Astrocyte (in vitro differentiated cells and primary cell): Measurements from ENCODE around the gene CH25H. TPM values are rescaled to one million over a fixed set of nuclear protein-coding genes. Genes with fewer than 3 reads are reported as not detected.

Source experiments
- DNase-seq: peaks from one replicate; pipeline ENCODE4 v3.0.0-alpha.2; 2010; ENCODE audit warnings: low read depth
- FAIRE-seq: peaks from 2 replicates; lab custom pipeline; 2011; peaks lifted over from hg19 to GRCh38; lab: Jason Lieb, UNC
- H2AFZ ChIP-seq: 2 replicates; pipeline ENCODE4 v1.6.0; 2012; ENCODE audit warnings: low read depth, low read length, inconsistent platforms
- H3K27ac ChIP-seq: 2 replicates; pipeline ENCODE4 v1.5.1; 2011; ENCODE audit warnings: low read depth, low read length, inconsistent platforms
- H3K27me3 ChIP-seq: 2 replicates; pipeline ENCODE4 v1.6.0; 2011; ENCODE audit warnings: low read length, inconsistent platforms; ENCODE audit not compliant: insufficient read depth
- H3K36me3 ChIP-seq: 2 replicates; pipeline ENCODE4 v1.5.1; 2011; ENCODE audit warnings: low read length, inconsistent platforms; ENCODE audit not compliant: insufficient read depth
- H3K4me1 ChIP-seq: 2 replicates; pipeline ENCODE4 v1.5.1; 2011; ENCODE audit warnings: low read length, inconsistent platforms; ENCODE audit not compliant: insufficient read depth
- H3K4me2 ChIP-seq: 2 replicates; pipeline ENCODE4 v1.6.0; 2012; ENCODE audit warnings: low read length, inconsistent platforms
- H3K4me3 ChIP-seq: 2 replicates; pipeline ENCODE4 v1.5.1; 2011; ENCODE audit warnings: low read depth, mild to moderate bottlenecking, low read length, inconsistent platforms; ENCODE audit not compliant: insufficient read depth
- H3K79me2 ChIP-seq: 2 replicates; pipeline ENCODE4 v1.6.0; 2012; ENCODE audit warnings: mild to moderate bottlenecking, low read length, inconsistent platforms; ENCODE audit not compliant: insufficient read depth
- H3K9ac ChIP-seq: 2 replicates; pipeline ENCODE4 v1.6.0; 2012; ENCODE audit warnings: mild to moderate bottlenecking, low read length, inconsistent platforms
- H3K9me3 ChIP-seq: 2 replicates; pipeline ENCODE4 v1.5.1; 2012; ENCODE audit warnings: low read depth, mild to moderate bottlenecking, low read length, inconsistent platforms; ENCODE audit not compliant: insufficient read depth
- H4K20me1 ChIP-seq: 2 replicates; pipeline ENCODE4 v1.6.0; 2012; ENCODE audit warnings: low read length, inconsistent platforms; ENCODE audit not compliant: insufficient read depth
- H3K27ac Mint-ChIP-seq: one replicate; pipeline ENCODE4 v1.8.0; 2021; ENCODE audit warnings: mild to moderate bottlenecking, mixed read lengths; ENCODE audit not compliant: unreplicated experiment
- H3K27me3 Mint-ChIP-seq: one replicate; pipeline ENCODE4 v1.8.0; 2021; ENCODE audit warnings: low read depth, mixed read lengths; ENCODE audit not compliant: unreplicated experiment
- H3K36me3 Mint-ChIP-seq: one replicate; pipeline ENCODE4 v1.8.0; 2021; ENCODE audit warnings: low read depth, mixed read lengths; ENCODE audit not compliant: unreplicated experiment
- H3K4me1 Mint-ChIP-seq: one replicate; pipeline ENCODE4 v1.8.0; 2021; ENCODE audit warnings: low read depth, mixed read lengths; ENCODE audit not compliant: unreplicated experiment
- H3K4me3 Mint-ChIP-seq: one replicate; pipeline ENCODE4 v1.8.0; 2021; ENCODE audit warnings: mild to moderate bottlenecking, moderate library complexity, mixed read lengths; ENCODE audit not compliant: unreplicated experiment
- H3K9me3 Mint-ChIP-seq: one replicate; pipeline ENCODE4 v1.8.0; 2021; ENCODE audit warnings: mild to moderate bottlenecking, mixed read lengths; ENCODE audit not compliant: unreplicated experiment
- CTCF ChIP-seq: IDR thresholded peaks from 2 replicates; pipeline ENCODE4 v1.5.1; 2011; ENCODE audit warnings: low read depth, mild to moderate bottlenecking, inconsistent platforms, low read length, moderate library complexity; ENCODE audit not compliant: insufficient read depth
- EZH2 ChIP-seq: IDR thresholded peaks from 2 replicates; pipeline ENCODE4 v1.6.1; 2012; ENCODE audit warnings: mild to moderate bottlenecking, low read length, inconsistent platforms; ENCODE audit not compliant: insufficient read depth
- total RNA-seq: library from RNA; stranded (reverse); gene quantifications from 2 replicates; pipeline ENCODE4 v1.2.1, GENCODE V29; 2021

The CH25H gene
- total RNA-seq, 1 donor from 2014 or later: 0.34 TPM

GRCh38 chr10:89158446-89158845, 48.7 kb downstream of the CH25H start:
- Histone ChIP-seq H2AFZ (no peak overlapping the region), H3K4me1 (no peaks in the 10 kb centered on the region), H3K36me3 (no peaks in the 10 kb centered on the region), H3K4me3 (no peak overlapping the region), H3K9me3 (no peaks in the 10 kb centered on the region), H3K79me2 (no peaks in the 10 kb centered on the region), H3K9ac (no peak overlapping the region), H3K4me2 (no peak overlapping the region), H3K27me3 (peaks cover under 1% of the 10 kb centered on the region), H4K20me1 (no peaks in the 10 kb centered on the region), H3K27ac (no peak overlapping the region)
- FAIRE-seq: peak; percentile 64
- peaks cover 7% of the 10 kb centered on the region for H3K4me1 Mint-ChIP-seq
- no peak overlapping the region for H3K4me3 Mint-ChIP-seq
- H3K27ac Mint-ChIP-seq: no peak overlapping the region
- peak; percentile 93 for DNase-seq
- TF ChIP-seq CTCF (no peak), EZH2 (no peak)
- no peaks in the 10 kb centered on the region for H3K36me3 Mint-ChIP-seq
- H3K9me3 Mint-ChIP-seq: no peaks in the 10 kb centered on the region
- H3K27me3 Mint-ChIP-seq: peaks cover 3% of the 10 kb centered on the region

DNA sequence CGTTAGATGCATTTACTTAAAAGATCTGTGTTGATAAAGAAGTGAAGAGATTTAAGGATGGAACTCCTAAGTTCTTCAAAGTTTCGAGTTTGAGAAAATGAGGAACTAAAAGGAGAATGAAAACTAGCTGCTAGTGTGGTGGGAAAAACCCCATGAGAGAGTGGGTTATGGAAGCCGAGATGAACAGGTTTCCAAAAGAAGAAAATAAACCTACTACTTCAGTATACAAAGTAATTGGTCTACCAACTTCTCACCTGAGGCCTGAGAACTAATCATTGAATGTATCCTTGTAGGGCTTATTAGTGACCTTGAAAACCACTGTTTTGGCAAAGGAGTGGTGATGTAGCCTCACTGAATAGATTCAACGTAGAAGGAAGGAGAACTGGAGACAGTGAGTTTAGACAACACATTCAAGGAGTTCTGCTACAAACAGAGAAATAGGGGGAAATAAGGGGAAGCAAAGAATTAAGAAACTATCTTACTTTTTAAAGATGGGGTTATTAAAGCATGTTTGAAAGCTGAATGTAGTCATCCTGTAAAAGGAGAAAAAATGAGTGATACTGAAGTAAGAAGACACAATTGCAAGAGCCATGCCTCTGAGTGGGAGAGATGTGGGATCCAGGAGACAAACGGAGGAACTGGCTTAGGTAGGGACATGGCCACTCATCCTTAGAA, 50.8 kb downstream of the CH25H start:
- no peak overlapping the region for H3K27ac Mint-ChIP-seq
- H3K4me3 Mint-ChIP-seq: no peak overlapping the region
- DNase-seq: no peak
- Histone ChIP-seq H3K4me2 (no peak overlapping the region), H2AFZ (no peak overlapping the region), H3K27me3 (no peaks in the 10 kb centered on the region), H3K79me2 (no peaks in the 10 kb centered on the region), H4K20me1 (no peaks in the 10 kb centered on the region), H3K27ac (no peak overlapping the region), H3K36me3 (no peaks in the 10 kb centered on the region), H3K9me3 (no peaks in the 10 kb centered on the region), H3K4me1 (peaks cover 5% of the 10 kb centered on the region), H3K4me3 (no peak overlapping the region), H3K9ac (no peak overlapping the region)
- H3K36me3 Mint-ChIP-seq: no peaks in the 10 kb centered on the region
- no peaks in the 10 kb centered on the region for H3K9me3 Mint-ChIP-seq
- H3K4me1 Mint-ChIP-seq: peaks cover 7% of the 10 kb centered on the region
- TF ChIP-seq EZH2 (no peak), CTCF (no peak)
- FAIRE-seq: no peak
- H3K27me3 Mint-ChIP-seq: peaks cover 3% of the 10 kb centered on the region

Other genes with a start within 250 kb of the CH25H start
- 32.3 and 32.6 TPM in 2 replicates for gene FAS, start 216.5 kb downstream of the CH25H start, total RNA-seq
- gene LIPA, start 44.5 kb upstream of the CH25H start, total RNA-seq: 70.1 and 70.2 TPM in 2 replicates
- 36.0 and 42.0 TPM in 2 replicates for gene IFIT2, start 94.7 kb upstream of the CH25H start, total RNA-seq
- 171 and 193 TPM in 2 replicates for gene IFIT3, start 120.7 kb upstream of the CH25H start, total RNA-seq
- gene IFIT1B, start 170.7 kb upstream of the CH25H start, total RNA-seq: not detected in 2 replicates
- gene IFIT1, start 185.3 kb upstream of the CH25H start, total RNA-seq: 335 and 375 TPM in 2 replicates
- 42.9 and 44.7 TPM in 2 replicates for gene IFIT5, start 207.3 kb upstream of the CH25H start, total RNA-seq